Esophagus squamous epithelium (tissue), 4 donors: ENCODE data around the gene CYB5A.

Experiments used
- CTCF ChIP-seq, 6 experiments: fragments of 450-650 bp in 4 of 6; fragments of 200-600 bp in 2 of 6; sonication (generic) in 2 of 6; IDR thresholded peaks; one replicate each; pipeline ENCODE4 v1.5.1; 2016 to 2019; ENCODE audit warnings: antibody characterized with exemption in 6 of 6, mild to moderate bottlenecking in 4 of 6, moderate library complexity in 4 of 6
- POLR2A ChIP-seq, 4 donors: fragments of 450-650 bp; IDR thresholded peaks; one replicate each; pipeline ENCODE4 v1.6.1; 2017; ENCODE audit warnings: antibody characterized with exemption in 4 of 4, mild to moderate bottlenecking in 4 of 4, moderate library complexity in 3 of 4

- TF ChIP-seq CTCF (IDR thresholded peaks at IDR 0.05): no peak
- TF ChIP-seq POLR2A (IDR thresholded peaks at IDR 0.05): no peak
Measured at GRCh38 chr18:74291472-74291770, 342 bp downstream of the CYB5A start.
